Measurements from ENCODE around the gene BRSK2.

Gene BRSK2

DNA sequence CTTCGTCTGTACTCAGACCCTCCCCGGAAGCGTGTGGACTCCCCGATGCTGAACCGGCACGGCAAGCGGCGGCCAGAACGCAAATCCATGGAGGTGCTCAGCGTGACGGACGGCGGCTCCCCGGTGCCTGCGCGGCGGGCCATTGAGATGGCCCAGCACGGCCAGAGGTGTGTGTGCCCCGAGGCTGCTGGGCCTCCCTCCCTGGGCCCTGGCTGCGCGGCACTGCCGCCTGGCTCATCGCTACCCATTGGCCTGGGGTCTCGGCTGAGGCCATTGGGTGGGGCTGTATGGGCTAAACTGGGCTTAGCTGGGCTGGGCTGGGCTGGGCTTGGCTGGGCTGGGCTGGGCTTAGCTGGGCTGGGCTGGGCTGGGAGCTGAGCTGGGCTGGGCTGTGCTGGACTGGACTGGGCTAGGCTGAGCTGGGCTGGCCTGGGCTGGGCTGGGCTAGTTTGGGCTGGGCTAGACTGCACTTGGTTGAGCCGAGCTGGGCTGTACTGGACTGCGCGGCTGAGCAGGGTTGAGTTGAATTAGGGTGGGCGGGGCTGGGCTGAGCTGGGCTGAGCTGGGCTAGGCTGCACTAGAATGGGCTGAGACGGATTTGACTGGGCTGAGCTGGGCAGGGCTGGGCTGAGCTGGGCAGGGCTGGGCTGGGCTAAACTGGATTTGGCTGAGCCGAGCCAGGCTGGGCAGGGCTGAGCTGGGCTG is 56.2 kb downstream of the BRSK2 start:
- Histone ChIP-seq H3K9ac (ENCODE audit: low read length) (no peak overlapping the region), H3K4me3 (ENCODE audit: low read length) (no peak overlapping the region), H3K27me3 (replicated peaks; ENCODE audit: control insufficient read depth, insufficient read depth, low read length) (peaks cover 9% of the 10 kb centered on the region), H3K4me1 (ENCODE audit: control insufficient read depth, insufficient read depth, low read length) (no peaks in the 10 kb centered on the region), H3K9me3 (ENCODE audit: control insufficient read depth, low read length) (no peaks in the 10 kb centered on the region), H3K36me3 (ENCODE audit: control insufficient read depth, insufficient read depth, low read length, severe bottlenecking) (no peaks in the 10 kb centered on the region)
- DNase-seq (ENCODE audit: low read depth), result no peak

DNA sequence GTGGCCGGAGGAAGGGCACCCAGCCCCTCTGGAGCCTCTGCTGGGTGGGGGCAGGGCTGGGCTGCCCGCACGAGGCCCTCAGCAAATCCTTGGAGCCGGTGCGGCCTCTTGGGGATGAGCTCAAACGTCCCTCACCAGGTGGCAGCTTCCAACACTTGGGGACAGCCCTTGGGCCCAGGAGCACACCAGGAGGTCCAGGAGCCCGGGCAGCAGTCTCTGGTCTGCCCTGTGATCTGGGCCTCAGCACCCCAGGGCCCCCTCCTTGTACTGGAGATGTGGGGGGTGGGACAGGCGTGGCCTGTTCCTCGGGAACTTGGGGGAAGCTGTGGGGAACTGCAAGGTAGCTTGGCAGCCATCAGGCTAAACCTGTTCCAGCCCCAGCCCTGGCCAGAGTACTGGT is 56.9 kb downstream of the BRSK2 start:
- Histone ChIP-seq H3K36me3 (ENCODE audit: control insufficient read depth, insufficient read depth, low read length, severe bottlenecking) (no peaks in the 10 kb centered on the region), H3K27me3 (replicated peaks; ENCODE audit: control insufficient read depth, insufficient read depth, low read length) (peaks cover 14% of the 10 kb centered on the region), H3K4me3 (ENCODE audit: low read length) (no peak overlapping the region), H3K4me1 (ENCODE audit: control insufficient read depth, insufficient read depth, low read length) (no peaks in the 10 kb centered on the region), H3K9ac (ENCODE audit: low read length) (no peak overlapping the region), H3K9me3 (ENCODE audit: control insufficient read depth, low read length) (no peaks in the 10 kb centered on the region)
- no peak for DNase-seq (ENCODE audit: low read depth)

DNA sequence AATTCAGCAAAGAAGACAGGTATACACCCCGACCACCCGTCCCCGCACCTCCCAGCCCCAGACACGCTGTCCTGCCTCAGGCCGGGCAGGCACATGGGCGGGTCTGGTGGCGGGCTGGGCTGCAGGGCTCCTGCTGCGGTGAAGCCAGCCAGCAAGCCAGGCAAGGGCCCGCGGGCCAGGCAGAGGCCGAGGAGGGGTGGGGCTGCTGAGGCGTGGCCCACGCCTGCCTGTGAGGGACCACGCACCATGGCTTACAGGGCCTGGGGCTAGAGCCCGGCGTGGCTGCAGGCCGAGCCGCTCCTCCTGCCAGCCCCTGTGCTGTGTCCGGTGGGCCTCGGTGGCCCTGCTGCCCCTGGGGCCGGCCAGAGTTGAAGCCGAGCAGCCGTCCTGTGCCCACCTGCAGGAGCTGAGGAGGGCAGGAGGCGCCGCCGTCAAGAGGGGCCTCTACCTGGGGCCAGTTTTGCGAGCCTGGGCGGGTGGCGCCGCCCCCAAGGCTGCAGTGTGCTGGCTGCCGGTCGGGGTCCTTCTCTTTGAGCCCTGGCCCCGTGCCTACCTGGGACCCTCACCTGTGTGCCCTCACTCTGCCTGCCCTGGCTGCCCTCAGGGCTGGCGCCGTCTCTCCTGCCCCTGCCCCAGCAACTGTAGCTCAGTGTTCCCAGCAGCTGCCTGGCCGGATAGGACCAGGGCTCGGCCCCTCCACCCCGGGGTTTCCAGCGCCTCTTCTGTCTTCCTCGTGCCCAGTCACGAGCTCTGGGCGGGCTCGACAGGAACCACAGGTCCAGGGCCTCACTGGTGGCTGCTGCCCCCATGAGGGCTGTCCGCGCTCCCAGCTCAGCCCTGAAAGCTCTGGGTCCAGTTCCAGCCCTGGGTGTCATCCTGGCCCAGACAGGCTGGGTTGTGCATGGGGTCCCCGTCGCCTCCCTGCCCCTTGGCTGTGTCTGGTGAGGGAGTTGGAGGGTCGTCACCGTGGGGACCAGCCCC is 58.4 kb downstream of the BRSK2 start:
- no peak for DNase-seq (ENCODE audit: low read depth)
- Histone ChIP-seq H3K9ac (ENCODE audit: low read length) (no peak overlapping the region), H3K4me1 (ENCODE audit: control insufficient read depth, insufficient read depth, low read length) (no peaks in the 10 kb centered on the region), H3K9me3 (ENCODE audit: control insufficient read depth, low read length) (no peaks in the 10 kb centered on the region), H3K27me3 (replicated peaks; ENCODE audit: control insufficient read depth, insufficient read depth, low read length) (peaks cover 26% of the 10 kb centered on the region), H3K4me3 (ENCODE audit: low read length) (no peak overlapping the region), H3K36me3 (ENCODE audit: control insufficient read depth, insufficient read depth, low read length, severe bottlenecking) (no peaks in the 10 kb centered on the region)

DNA sequence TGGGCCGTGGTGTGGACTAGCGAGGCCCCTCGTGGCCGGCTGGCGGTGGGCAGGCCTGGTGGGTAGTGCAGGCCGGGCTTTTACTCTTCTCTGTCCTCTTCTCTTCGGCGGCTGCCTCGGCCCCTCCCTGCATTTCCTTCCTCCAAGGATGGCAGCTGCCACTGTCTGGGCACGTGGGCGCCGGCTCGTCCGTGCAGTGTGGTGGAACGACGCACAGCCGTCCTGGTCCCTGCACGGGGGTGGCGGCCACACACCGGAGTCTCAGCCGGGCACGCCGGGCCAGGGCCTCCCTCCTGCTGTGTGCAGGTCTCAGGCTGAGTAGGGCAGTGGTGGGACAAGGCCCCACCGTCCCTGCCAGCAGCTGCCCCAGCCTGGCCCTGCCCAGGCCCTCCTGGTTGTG is 59.1 kb downstream of the BRSK2 start:
- H3K27me3 ChIP-seq (replicated peaks; ENCODE audit: control insufficient read depth, insufficient read depth, low read length), result peaks cover 29% of the 10 kb centered on the region
- H3K9me3 ChIP-seq (ENCODE audit: control insufficient read depth, low read length), result no peaks in the 10 kb centered on the region
- H3K4me3 ChIP-seq (ENCODE audit: low read length), result no peak overlapping the region
- DNase-seq (ENCODE audit: low read depth), result no peak
- H3K4me1 ChIP-seq (ENCODE audit: control insufficient read depth, insufficient read depth, low read length), result no peaks in the 10 kb centered on the region
- no peaks in the 10 kb centered on the region for H3K36me3 ChIP-seq (ENCODE audit: control insufficient read depth, insufficient read depth, low read length, severe bottlenecking)
- no peak overlapping the region for H3K9ac ChIP-seq (ENCODE audit: low read length)

DNA sequence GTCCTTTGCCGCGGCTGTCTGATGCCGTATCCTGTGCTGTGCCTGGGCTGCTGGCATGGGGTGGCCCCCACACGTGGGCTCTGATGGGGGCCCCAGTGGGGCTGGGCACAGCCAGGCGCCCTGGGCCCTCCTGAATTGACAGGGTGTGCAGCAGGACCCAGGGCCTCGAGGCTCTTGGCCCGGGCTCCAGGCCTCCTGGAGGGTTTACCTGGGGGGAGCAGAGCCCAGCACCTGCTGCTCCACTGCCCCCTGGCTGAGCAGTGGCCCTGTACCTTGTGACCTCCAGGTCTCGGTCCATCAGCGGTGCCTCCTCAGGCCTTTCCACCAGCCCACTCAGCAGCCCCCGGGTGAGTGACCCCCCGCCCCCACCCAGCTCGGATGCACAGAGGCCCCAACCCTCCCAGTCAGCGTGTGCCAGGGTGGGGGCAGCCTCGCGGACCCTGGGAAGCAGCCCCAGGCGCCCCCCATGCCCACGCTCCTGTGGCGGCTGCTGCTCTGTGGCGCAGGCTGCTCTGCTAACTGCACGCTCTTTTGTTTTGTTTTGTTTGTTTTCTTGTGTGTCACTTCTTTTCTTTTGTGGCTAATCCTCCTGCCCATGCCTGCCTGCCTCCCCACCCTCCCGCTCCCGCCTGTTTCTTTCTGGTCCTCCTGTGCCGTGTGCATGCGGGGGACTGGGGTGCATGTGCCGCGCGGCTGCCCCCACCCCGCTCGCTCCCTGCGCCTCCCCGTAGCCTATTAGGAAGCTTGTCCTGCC is 59.9 kb downstream of the BRSK2 start:
- DNase-seq (ENCODE audit: low read depth), result no peak
- no peaks in the 10 kb centered on the region for H3K9me3 ChIP-seq (ENCODE audit: control insufficient read depth, low read length)
- no peaks in the 10 kb centered on the region for H3K36me3 ChIP-seq (ENCODE audit: control insufficient read depth, insufficient read depth, low read length, severe bottlenecking)
- no peak overlapping the region for H3K4me3 ChIP-seq (ENCODE audit: low read length)
- H3K9ac ChIP-seq (ENCODE audit: low read length), result no peak overlapping the region
- H3K27me3 ChIP-seq (replicated peaks; ENCODE audit: control insufficient read depth, insufficient read depth, low read length), result peaks cover 34% of the 10 kb centered on the region
- no peaks in the 10 kb centered on the region for H3K4me1 ChIP-seq (ENCODE audit: control insufficient read depth, insufficient read depth, low read length)

DNA sequence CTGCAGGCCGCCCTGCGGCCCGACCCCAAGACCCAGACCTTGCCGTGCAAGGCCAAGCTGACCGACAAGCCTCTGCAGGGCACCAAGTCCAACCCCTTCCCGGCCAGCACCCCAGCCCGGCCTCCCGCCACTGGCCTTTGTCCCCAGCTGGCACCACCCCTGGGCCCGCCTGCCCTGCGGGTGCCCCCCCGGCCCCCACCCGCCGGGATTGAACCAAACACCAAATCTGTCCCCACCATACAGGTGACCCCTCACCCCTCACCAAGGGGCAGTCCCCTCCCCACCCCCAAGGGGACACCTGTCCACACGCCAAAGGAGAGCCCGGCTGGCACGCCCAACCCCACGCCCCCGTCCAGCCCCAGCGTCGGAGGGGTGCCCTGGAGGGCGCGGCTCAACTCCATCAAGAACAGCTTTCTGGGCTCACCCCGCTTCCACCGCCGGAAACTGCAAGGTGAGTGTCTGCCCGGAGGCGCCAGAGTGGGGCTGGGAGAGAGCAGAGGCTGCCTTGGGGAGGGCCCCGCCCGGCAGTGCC is 60.7 kb downstream of the BRSK2 start:
- Histone ChIP-seq H3K4me1 (ENCODE audit: control insufficient read depth, insufficient read depth, low read length) (no peaks in the 10 kb centered on the region), H3K27me3 (replicated peaks; ENCODE audit: control insufficient read depth, insufficient read depth, low read length) (peaks cover 36% of the 10 kb centered on the region), H3K9ac (ENCODE audit: low read length) (no peak overlapping the region), H3K4me3 (ENCODE audit: low read length) (no peak overlapping the region), H3K36me3 (ENCODE audit: control insufficient read depth, insufficient read depth, low read length, severe bottlenecking) (no peaks in the 10 kb centered on the region), H3K9me3 (ENCODE audit: control insufficient read depth, low read length) (no peaks in the 10 kb centered on the region)
- no peak for DNase-seq (ENCODE audit: low read depth)

DNA sequence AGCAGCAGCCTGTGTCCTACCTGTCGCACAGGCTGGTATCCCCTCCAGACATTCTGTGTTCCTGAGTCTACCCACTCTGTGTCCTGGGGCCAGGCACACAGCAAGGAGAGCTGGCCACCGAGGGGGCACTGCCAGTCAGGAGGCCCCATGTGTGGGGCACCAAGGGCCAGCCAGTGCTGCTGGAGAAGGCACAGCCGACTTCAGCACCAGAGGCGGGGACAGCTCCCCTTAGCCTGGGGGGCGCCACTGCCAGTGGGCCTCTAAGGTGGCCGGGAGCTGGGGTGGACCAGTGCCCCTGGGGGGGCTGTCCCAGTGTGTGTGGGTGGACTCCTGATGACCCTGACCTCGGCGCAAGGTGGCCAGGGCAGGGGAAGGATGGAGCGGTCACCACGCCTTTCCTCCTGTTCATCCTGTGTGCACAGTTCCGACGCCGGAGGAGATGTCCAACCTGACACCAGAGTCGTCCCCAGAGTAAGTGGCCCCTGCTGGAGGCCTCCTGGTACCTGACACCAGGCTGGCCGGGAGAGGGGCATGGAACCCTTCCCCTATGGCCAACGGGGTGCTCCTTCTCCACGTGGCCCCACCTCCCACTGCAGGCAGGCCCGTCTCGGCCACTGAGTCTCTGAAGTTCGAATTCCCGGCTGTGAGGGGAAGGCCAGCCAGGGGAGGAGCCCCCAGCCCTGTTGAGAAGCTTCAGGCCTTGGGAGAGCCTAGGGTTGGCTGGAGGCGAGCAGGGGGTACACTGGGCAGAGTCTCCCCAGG is 61.4 kb downstream of the BRSK2 start:
- Histone ChIP-seq H3K27me3 (replicated peaks; ENCODE audit: control insufficient read depth, insufficient read depth, low read length) (peaks cover 36% of the 10 kb centered on the region), H3K9me3 (ENCODE audit: control insufficient read depth, low read length) (no peaks in the 10 kb centered on the region), H3K4me3 (ENCODE audit: low read length) (no peak overlapping the region), H3K4me1 (ENCODE audit: control insufficient read depth, insufficient read depth, low read length) (no peaks in the 10 kb centered on the region), H3K36me3 (ENCODE audit: control insufficient read depth, insufficient read depth, low read length, severe bottlenecking) (no peaks in the 10 kb centered on the region), H3K9ac (ENCODE audit: low read length) (no peak overlapping the region)
- DNase-seq (ENCODE audit: low read depth), result no peak

DNA sequence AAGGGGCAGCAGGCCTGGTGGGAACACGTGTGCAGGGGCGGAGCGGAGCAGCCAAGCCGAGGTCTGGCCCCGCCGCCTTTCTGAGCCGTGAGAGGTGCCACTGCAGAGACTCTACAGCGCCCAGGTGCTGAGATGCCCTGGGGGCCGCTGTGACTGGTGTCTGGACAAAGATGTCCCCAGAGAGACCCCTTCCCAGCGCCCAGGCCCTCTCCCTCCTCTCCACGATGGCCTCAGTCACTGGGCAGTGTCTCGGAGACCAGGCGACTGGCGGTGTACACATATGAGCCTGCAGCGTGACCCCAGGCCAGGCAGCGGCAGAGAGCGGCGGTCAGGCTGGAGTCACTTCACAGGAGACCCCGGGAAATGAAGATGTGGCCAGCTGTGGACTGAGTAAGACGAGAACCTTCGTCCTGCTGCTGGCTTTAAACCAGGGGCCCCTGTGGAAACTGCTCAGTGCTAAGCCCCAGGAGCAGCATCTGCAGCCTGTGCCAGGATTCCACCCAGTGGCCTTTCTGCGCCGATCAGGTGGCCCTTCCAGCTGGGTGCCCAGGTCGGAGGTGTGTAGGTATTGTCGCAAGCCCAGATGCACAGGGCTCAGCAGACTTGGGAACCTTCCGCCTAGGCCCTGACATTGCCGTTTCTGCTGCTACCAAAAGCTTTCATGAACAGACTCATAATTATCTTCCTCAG is 62.2 kb downstream of the BRSK2 start:
- Histone ChIP-seq H3K36me3 (ENCODE audit: control insufficient read depth, insufficient read depth, low read length, severe bottlenecking) (no peaks in the 10 kb centered on the region), H3K9ac (ENCODE audit: low read length) (no peak overlapping the region), H3K4me3 (ENCODE audit: low read length) (no peak overlapping the region), H3K4me1 (ENCODE audit: control insufficient read depth, insufficient read depth, low read length) (no peaks in the 10 kb centered on the region), H3K9me3 (ENCODE audit: control insufficient read depth, low read length) (no peaks in the 10 kb centered on the region), H3K27me3 (replicated peaks; ENCODE audit: control insufficient read depth, insufficient read depth, low read length) (peaks cover 36% of the 10 kb centered on the region)
- no peak for DNase-seq (ENCODE audit: low read depth)

DNA sequence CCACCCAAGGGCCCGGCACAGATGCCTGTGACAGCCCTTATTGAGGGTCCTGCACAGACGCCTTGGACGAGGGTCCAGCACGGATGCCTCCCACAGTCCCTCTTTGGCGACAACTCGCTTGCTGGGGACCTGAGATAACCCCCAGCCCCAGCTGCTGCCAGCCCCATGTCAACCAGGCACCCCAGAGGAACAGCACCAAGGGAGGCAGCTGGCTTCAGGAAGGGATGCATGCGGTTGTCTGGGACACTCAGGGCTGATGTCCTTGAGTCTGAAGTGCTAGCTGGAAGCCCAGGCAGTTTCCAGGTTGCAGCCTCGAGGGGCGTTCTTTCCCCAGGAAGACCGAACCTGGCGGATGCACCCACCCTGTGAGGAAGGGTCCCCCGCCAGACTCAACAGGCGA is 63.0 kb downstream of the BRSK2 start:
- H3K4me1 ChIP-seq (ENCODE audit: control insufficient read depth, insufficient read depth, low read length), result no peaks in the 10 kb centered on the region
- no peak overlapping the region for H3K4me3 ChIP-seq (ENCODE audit: low read length)
- no peak overlapping the region for H3K9ac ChIP-seq (ENCODE audit: low read length)
- H3K36me3 ChIP-seq (ENCODE audit: control insufficient read depth, insufficient read depth, low read length, severe bottlenecking), result no peaks in the 10 kb centered on the region
- no peak for DNase-seq (ENCODE audit: low read depth)
- H3K9me3 ChIP-seq (ENCODE audit: control insufficient read depth, low read length), result no peaks in the 10 kb centered on the region
- H3K27me3 ChIP-seq (replicated peaks; ENCODE audit: control insufficient read depth, insufficient read depth, low read length), result peaks cover 36% of the 10 kb centered on the region

DNA sequence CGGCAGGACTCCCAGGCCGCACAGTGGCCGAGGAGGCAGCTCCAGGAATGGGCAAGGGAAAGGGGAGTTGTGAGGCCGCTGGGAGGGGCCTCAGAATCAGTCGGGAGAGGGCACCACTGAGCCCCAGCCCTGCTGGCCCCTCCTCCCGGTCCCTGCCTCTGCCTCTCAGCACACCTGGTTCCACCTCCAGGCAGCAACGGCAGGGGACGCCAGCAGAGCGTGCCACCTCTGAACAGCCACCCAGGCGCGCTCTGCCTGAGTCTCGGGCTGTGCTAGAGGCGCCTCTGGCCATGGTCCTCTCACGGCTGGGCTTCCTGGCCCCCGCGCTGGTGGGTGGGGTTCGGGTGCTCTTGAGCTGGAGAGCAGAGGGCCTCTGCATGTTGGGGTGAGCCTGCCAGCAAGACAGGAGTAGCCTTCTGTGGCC is 63.9 kb downstream of the BRSK2 start:
- Histone ChIP-seq H3K27me3 (replicated peaks; ENCODE audit: control insufficient read depth, insufficient read depth, low read length) (peaks cover 36% of the 10 kb centered on the region), H3K36me3 (ENCODE audit: control insufficient read depth, insufficient read depth, low read length, severe bottlenecking) (no peaks in the 10 kb centered on the region), H3K9me3 (ENCODE audit: control insufficient read depth, low read length) (no peaks in the 10 kb centered on the region), H3K4me3 (ENCODE audit: low read length) (no peak overlapping the region), H3K4me1 (ENCODE audit: control insufficient read depth, insufficient read depth, low read length) (no peaks in the 10 kb centered on the region), H3K9ac (ENCODE audit: low read length) (no peak overlapping the region)
- DNase-seq (ENCODE audit: low read depth), result no peak
